ENCODE data around the gene AGBL4. TPM values are rescaled to one million over a fixed set of nuclear protein-coding genes. Genes with fewer than 3 reads are reported as not detected.

AGBL4 gene
- total RNA-seq = 1 to 10 TPM in 2 of 4 donors, under 1 TPM in 1, not detected in 1; 0.19 to 1.0 (median 1.0) TPM

DNA sequence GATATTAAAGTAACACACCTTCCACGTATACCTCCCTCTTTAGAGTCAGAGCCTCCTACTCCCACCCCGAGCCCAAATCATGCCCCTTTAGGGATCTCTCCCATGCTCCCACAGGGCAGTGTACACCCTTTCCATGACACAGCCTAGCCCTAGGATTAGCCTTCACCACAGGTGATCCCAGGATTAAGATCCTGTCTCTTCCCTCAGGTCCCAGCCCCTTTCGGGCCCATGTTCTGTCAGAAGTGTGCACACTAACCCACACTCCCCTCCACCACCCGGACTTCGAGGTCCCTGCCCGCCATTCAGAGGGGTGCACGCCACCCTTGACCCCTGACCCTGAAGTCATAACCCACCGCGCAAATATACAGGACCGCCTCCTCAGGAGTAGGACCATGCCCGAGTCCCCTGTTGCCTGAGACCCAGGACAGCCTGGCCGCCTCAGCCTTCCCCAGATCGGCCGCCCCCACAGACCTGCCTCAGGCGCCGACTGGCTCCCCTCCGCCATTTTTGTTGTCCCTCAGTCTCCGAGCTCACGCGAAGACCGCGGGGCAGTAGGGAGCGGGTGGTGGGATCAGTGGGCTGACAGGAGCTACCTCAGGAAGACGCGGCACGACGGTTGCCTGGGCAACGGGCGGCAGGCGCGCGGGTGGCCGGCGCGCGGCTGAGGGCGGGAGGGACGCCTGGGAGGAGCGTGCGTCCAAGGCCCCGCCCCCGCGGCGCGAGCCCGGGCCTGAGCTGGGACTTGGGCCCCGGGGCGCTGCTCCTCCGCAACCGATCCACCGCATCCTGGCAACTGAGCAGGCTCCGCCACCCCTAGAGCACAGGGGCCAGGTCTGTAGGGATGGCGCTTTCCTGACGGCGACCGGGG, at the start of gene AGBL4:
Gene AGBL4 (minus strand): TSS at position 663 of the 868 bp plus-strand sequence.
- Histone ChIP-seq H3K27me3 (peaks cover 6% of the 10 kb centered on the region), H3K4me1 (peaks cover 11% of the 10 kb centered on the region), H3K9me3 (no peaks in the 10 kb centered on the region), H3K36me3 (no peaks in the 10 kb centered on the region), H3K4me3 (peak within 1 kb of the TSS; percentile 60), H3K27ac (no peak within 1 kb of the TSS)
- DNase-seq (ENCODE audit: low spot score in 2 of 2) = no peak
- 18% methylated on average over 21 of the region's 56 CpGs for WGBS
- TF ChIP-seq EP300 (IDR thresholded peaks at IDR 0.05) (no peak), POLR2AphosphoS5 (IDR thresholded peaks at IDR 0.05) (no peak), POLR2A (IDR thresholded peaks at IDR 0.05) (no peak)
- TF ChIP-seq, protein P1, sequence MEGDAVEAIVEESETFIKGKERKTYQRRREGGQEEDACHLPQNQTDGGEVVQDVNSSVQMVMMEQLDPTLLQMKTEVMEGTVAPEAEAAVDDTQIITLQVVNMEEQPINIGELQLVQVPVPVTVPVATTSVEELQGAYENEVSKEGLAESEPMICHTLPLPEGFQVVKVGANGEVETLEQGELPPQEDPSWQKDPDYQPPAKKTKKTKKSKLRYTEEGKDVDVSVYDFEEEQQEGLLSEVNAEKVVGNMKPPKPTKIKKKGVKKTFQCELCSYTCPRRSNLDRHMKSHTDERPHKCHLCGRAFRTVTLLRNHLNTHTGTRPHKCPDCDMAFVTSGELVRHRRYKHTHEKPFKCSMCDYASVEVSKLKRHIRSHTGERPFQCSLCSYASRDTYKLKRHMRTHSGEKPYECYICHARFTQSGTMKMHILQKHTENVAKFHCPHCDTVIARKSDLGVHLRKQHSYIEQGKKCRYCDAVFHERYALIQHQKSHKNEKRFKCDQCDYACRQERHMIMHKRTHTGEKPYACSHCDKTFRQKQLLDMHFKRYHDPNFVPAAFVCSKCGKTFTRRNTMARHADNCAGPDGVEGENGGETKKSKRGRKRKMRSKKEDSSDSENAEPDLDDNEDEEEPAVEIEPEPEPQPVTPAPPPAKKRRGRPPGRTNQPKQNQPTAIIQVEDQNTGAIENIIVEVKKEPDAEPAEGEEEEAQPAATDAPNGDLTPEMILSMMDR (IDR thresholded peaks at IDR 0.05) = no peak

DNA sequence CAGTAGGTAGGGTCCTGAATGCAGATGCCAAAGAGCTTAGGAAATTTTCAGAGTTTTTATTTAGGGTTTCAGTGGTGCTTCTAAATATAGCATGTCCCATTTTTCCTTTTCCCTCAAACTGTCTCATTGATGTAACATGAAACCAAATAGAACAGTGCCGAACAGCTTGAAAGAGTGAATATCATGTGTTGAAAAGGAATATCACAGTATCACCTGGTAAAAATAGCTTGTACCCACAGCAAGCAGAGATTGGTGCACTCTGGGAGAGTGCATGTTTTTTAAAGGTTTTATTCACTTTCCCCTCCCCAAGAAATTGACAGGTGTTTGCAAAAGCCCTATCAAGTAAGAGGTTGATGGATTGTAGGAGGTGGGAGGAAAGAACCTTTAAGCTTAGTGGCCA, 43.1 kb upstream of the AGBL4 start:
- DNase-seq (ENCODE audit: low spot score in 2 of 2) = no peak
- no peaks in the 10 kb centered on the region for H3K36me3 ChIP-seq
- H3K4me1 ChIP-seq = no peaks in the 10 kb centered on the region
- no peak overlapping the region for H3K27ac ChIP-seq
- TF ChIP-seq, protein P1 (IDR thresholded peaks at IDR 0.05) = no peak
- TF ChIP-seq EP300 (IDR thresholded peaks at IDR 0.05) (no peak), POLR2AphosphoS5 (IDR thresholded peaks at IDR 0.05) (no peak), POLR2A (IDR thresholded peaks at IDR 0.05) (no peak)
- no peak overlapping the region for H3K4me3 ChIP-seq
- no peaks in the 10 kb centered on the region for H3K27me3 ChIP-seq
- WGBS = 31% methylated on average over 1 of the region's 1 CpG
- H3K9me3 ChIP-seq = no peaks in the 10 kb centered on the region

DNA sequence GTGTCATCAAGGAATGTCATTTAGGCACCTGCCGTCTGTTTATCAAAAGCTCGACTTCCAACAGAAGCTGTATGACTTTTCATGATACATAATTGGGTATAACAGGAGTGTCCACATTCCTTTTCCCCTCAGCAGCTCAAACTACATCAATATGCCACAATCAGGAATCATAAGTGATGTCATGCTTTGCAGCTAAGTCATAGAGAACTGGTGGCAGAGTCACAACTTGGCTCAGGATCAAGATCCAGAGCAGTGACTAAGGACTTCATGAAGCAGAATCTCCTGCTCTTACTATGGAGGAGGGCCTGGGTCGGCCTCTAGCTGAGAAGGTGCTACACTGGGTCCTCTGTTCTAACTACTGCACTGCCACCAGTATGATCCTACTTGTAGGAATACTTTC, 36.5 kb upstream of the AGBL4 start:
- Histone ChIP-seq H3K9me3 (no peaks in the 10 kb centered on the region), H3K4me1 (no peaks in the 10 kb centered on the region), H3K27me3 (no peaks in the 10 kb centered on the region), H3K4me3 (no peak overlapping the region), H3K36me3 (no peaks in the 10 kb centered on the region), H3K27ac (no peak overlapping the region)
- WGBS = 49% methylated on average over 2 of the region's 3 CpGs
- no peak for DNase-seq (ENCODE audit: low spot score in 2 of 2)
- TF ChIP-seq EP300 (IDR thresholded peaks at IDR 0.05) (no peak), POLR2AphosphoS5 (IDR thresholded peaks at IDR 0.05) (no peak), POLR2A (IDR thresholded peaks at IDR 0.05) (no peak)
- TF ChIP-seq, protein P1 (IDR thresholded peaks at IDR 0.05) = no peak

DNA sequence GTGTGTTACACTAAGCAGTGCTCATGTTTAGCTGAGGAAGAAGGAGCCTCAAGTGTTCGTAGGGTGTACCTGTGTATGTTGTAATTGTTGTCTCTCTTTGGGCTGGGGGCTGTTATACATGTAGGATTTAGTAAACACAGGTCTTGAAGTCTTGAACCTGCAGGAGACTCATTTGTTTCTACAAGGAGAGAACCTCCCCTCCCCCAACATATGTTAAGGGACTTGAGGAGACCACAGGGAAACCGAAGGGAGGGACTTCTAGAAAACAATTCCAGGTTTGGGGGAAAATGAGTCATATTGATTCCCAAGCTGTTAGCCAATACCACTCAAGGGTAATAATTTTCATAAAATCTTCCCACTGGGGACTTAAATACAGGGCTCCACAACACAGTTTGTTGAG, 25.0 kb upstream of the AGBL4 start:
- Histone ChIP-seq H3K36me3 (no peaks in the 10 kb centered on the region), H3K4me3 (no peak overlapping the region), H3K27ac (no peak overlapping the region), H3K9me3 (no peaks in the 10 kb centered on the region), H3K27me3 (peaks cover 31% of the 10 kb centered on the region), H3K4me1 (peaks cover 7% of the 10 kb centered on the region)
- TF ChIP-seq POLR2A (IDR thresholded peaks at IDR 0.05) = no peak
- TF ChIP-seq, protein P1 (IDR thresholded peaks at IDR 0.05) = no peak
- no peak for TF ChIP-seq EP300 (IDR thresholded peaks at IDR 0.05)
- no peak for TF ChIP-seq POLR2AphosphoS5 (IDR thresholded peaks at IDR 0.05)
- 47% methylated on average over 2 of the region's 2 CpGs for WGBS
- no peak for DNase-seq (ENCODE audit: low spot score in 2 of 2)

DNA sequence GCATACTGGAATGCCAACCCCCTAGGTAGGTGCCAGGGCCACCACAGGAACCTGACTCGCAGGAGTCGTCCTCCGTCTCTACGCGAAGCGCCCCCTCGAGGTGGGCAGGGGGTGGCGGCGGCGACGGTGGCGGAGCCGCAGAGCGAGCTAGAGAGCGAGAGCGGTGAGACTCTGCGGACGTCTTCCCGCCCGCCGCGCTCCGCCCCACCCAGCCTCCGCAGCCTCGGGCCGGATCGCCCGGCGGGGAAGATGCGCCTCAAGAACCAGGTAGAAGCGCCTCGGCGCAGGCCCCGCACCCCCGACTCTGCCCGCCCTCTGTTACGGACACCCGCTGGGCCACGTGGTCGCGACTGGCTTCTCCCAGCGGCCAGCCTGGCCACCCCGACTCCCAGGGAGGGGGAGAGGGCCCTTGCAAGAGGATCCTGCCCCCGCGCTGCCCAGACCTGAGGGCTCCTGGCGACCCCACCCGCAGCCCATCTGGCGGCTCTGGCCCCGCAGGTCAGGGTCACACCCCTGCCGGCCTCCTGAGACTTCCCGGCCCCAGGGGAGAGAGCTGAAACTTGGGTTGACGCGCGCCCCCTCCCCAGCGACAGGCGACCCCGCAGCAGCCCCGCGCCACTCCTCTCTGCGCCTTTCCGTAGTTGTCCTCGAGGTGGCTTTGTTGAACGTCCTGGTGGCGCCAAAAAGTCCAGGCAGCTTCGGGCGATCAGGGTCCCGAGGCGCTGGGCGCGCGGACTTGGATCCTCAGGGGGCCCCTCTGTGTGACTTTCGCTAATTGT, 24.4 kb upstream of the AGBL4 start:
- Histone ChIP-seq H3K27me3 (peaks cover 31% of the 10 kb centered on the region), H3K9me3 (no peaks in the 10 kb centered on the region), H3K27ac (no peak overlapping the region), H3K36me3 (no peaks in the 10 kb centered on the region), H3K4me3 (peak overlapping the region; percentile 33), H3K4me1 (peaks cover 7% of the 10 kb centered on the region)
- WGBS = 4% methylated on average over 5 of the region's 72 CpGs
- no peak for TF ChIP-seq POLR2AphosphoS5 (IDR thresholded peaks at IDR 0.05)
- TF ChIP-seq, protein P1 (IDR thresholded peaks at IDR 0.05) = no peak
- DNase-seq (ENCODE audit: low spot score in 2 of 2) = no peak
